Erythroblast (primary cell): ENCODE results near the gene MEF2C.
"Not testable (repeated sequence)": the region's sequence is repeated elsewhere in the genome, so short reads cannot be mapped to it uniquely, and the experiment has no call there.

Experiments used
- DNase-seq, 2 experiments: peaks; one replicate each; lab custom pipeline; 2025; lab: John Stamatoyannopoulos, UW
- GATA1 ChIP-seq: IDR thresholded peaks from 2 replicates; pipeline ENCODE4 v1.6.1; 2011; ENCODE audit warnings: low read depth, mild to moderate bottlenecking, control low read depth, low read length, moderate library complexity
- POLR2A ChIP-seq: IDR thresholded peaks from 2 replicates; pipeline ENCODE4 v1.6.1; 2011; ENCODE audit warnings: mild to moderate bottlenecking, low read length

The MEF2C gene

GRCh38 chr5:88820581-88820980 is 62.4 kb downstream of the MEF2C start:
- TF ChIP-seq GATA1 (no peak), POLR2A (no peak)
- DNase-seq, result no peak

GRCh38 chr5:88819301-88819999 is 63.5 kb downstream of the MEF2C start:
- no peak for DNase-seq
- no peak for TF ChIP-seq POLR2A
- TF ChIP-seq GATA1, result no peak

DNA sequence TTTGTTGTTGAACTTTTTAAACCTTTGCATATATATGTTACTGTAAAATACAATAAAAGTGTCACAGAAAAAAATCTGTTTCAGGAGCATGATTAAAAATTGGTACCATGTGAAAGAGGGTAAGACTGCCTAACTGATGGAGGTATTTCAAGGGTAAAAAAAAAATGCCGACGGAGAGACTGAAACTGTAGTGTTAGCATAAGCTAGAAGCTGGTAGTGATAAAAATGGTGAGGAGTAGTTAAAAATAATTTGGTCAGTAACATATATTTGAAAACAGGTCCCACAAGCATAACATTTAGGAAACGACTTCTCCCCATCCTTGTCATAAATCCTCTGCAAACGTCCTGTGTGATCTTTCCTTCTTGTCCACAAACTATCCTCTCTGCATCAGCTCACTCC is 64.7 kb downstream of the MEF2C start:
- TF ChIP-seq GATA1 (no peak), POLR2A (no peak)
- DNase-seq, result no peak

GRCh38 chr5:88816195-88816594 is 66.8 kb downstream of the MEF2C start:
- no peak for TF ChIP-seq POLR2A
- no peak for TF ChIP-seq GATA1

GRCh38 chr5:88815050-88815789 is 67.8 kb downstream of the MEF2C start:
- DNase-seq, result no peak

More at GRCh38 chr5:88816195-88816594, 66.8 kb downstream of the MEF2C start:
- no peak for DNase-seq

GRCh38 chr5:88813805-88814575 is 69.0 kb downstream of the MEF2C start:
- TF ChIP-seq POLR2A (no peak), GATA1 (no peak)
- no peak for DNase-seq

More at GRCh38 chr5:88815050-88815789, 67.8 kb downstream of the MEF2C start:
- TF ChIP-seq POLR2A (no peak), GATA1 (no peak)

DNA sequence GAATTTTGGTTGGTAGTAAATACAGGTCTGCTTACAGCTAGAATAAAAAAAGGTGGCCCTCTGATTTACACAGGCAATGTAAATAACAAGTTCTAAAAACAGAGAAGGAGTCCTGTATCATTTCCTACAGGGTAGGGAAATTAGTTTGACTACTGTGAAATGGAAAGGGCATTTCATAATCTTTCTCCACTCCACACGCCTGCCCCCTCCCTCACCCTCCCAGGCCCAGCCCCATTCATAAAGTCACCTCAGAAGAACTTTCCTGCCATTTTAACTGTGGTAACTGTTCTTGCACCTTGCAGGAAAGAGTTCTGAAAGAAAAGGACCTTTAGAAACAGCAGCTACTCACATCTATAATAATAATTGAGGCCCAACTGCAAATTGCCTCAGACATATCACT is 69.7 kb downstream of the MEF2C start:
- no peak for TF ChIP-seq GATA1
- no peak for DNase-seq

DNA sequence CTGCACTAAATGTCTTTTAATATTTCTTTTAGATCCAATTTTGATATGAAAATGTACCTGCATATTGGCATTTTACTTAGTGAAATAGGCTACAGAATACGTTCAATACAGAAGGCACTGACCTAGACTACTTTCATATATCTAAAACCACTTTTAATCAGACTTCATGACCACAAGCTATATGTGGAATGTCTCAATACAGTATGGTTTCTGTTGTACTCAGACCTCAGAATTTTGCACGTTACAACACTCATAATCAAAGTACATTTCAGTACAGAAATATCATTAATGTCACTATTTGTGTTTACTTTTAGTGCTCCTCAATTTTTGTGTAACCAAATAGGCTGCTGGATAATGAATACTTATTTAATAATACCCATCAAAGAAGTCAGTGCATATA is 74.8 kb downstream of the MEF2C start:
- TF ChIP-seq GATA1, result no peak
- TF ChIP-seq POLR2A, result no peak
- DNase-seq, result no peak

GRCh38 chr5:88807327-88807726 is 75.7 kb downstream of the MEF2C start:
- TF ChIP-seq GATA1 (no peak), POLR2A (no peak)
- DNase-seq, result no peak

DNA sequence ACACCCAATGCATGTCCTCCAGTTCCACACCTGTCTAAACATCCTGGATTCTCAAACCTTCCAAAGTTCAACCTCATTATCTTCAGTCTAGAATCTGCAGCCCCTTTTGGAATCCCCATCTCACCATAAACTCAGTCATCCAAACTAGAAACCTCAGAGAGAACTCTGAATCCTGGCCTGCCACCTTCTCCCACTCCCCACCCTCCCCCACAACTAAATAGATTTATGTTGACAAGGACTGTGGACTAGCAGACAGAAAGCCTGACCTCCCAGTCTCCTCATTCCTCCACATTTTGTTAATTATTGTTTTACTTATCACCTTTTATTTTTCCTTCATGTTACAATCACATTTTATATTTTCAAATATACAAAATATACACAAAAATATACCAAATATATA is 76.6 kb downstream of the MEF2C start:
- TF ChIP-seq GATA1 (no peak), POLR2A (no peak)

GRCh38 chr5:88805151-88805784 is 77.7 kb downstream of the MEF2C start:
- no peak for TF ChIP-seq POLR2A
- TF ChIP-seq GATA1, result no peak
- no peak for DNase-seq

More for the DNA sequence above, 76.6 kb downstream of the MEF2C start:
- no peak for DNase-seq

DNA sequence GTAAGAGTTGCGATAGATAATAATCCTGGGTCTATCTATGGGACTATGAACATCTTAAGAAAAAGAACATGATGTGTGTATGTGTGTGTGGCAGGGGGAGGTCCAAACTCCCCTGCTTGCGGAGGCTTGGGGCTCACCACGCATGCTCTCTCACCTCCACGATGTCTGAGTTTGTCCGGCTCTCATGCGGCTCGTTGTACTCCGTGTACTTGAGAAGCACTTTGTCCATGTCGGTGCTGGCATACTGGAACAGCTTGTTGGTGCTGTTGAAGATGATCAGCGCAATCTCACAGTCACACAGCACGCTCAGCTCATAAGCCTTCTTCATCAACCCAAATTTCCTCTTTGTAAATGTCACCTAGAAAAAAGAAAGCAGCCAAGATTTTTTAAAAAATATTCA is 78.5 kb downstream of the MEF2C start:
- no peak for DNase-seq
- no peak for TF ChIP-seq GATA1
- TF ChIP-seq POLR2A, result no peak

DNA sequence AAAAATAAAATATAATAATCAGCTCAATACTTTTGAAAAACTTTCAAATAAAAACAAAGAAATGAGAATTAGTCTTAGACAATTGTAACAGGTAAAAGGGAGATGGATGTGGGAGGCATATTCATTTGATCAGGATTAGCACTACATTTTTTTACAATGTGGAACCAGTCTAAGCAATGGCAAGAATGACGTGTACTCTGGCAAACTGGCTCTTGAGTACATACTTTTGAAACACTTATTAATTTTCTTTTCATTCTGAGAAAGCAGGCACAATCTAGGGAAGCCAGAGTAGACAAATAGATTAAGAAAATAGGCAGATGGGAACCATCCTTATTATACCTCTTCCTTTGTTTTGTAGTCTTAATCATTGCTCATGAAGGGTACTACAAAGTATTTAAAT is 79.7 kb downstream of the MEF2C start:
- no peak for DNase-seq
- TF ChIP-seq GATA1, result no peak
- TF ChIP-seq POLR2A, result no peak

DNA sequence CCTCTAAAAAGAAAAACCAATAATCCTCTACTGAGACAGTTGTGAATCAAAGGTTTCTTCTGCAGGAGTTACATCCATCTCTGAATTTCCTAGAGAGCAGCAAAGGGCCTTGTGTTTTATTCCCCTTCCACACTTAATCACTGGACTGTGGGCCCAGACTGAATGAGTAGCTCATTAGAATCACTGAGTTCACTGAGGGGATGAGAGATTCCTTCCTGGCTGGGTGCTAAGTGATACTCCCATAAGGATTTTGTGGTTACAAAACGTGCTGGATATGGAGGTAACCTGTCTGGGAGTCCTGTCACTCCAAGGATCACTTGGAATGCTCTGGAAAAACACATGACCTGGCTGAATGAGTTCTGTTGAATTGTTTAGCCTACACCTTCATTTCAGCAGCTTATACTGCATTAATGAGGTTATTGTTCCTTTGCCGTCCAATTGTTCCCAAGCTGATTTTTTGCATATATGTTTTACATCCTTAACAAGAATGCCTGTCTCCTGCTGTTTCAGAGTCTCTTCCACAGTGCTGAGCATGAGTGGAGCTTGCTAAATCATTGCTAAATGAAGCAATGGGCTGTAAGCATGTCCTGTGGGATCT is 82.9 kb downstream of the MEF2C start:
- TF ChIP-seq GATA1 (no peak), POLR2A (no peak)

DNA sequence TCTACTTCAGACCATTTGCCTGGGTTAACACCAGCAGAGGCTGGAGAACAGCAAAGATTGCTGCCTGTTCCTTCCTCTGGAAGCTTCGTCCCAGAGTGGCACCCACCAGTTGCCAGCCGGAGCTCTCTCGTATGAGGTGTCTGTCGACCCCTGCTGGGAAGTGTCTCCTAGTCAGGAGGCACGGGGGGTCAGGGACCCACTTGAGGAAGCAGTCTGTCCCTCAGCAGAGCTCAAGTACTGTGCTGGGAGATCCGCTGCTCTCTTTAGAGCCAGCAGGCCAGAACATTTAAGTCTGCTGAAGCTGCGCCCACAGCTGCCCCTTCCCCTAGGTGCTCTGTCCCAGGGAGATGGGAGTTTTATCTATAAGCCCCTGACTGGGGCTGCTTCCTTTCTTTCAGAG is 84.1 kb downstream of the MEF2C start:
- DNase-seq, result not testable (repeated sequence)

More for the DNA sequence above, 82.9 kb downstream of the MEF2C start:
- DNase-seq, result no peak

DNA sequence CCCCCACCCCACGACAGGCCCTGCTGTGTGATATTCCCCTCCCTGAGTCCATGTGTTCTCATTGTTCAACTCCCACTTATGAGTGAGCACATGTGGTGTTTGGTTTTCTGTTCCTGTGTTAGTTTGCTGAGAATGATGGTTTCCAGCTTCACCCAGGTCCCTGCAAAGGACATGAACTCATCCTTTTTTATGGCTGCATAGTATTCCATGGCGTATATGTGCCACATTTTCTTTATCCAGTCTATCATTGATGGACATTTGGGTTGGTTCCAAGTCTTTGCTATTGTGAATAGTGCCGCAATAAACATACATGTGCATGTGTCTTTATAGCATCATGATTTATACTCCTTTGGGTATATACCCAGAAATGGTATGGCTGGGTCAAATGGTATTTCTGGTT is 89.2 kb downstream of the MEF2C start:
- not testable (repeated sequence) for DNase-seq
